ENCODE results near the gene ST3GAL4.

Gene ST3GAL4

GRCh38 chr11:126456089-126456488, 100.6 kb downstream of the ST3GAL4 start:
- DNase-seq, result no peak

DNA sequence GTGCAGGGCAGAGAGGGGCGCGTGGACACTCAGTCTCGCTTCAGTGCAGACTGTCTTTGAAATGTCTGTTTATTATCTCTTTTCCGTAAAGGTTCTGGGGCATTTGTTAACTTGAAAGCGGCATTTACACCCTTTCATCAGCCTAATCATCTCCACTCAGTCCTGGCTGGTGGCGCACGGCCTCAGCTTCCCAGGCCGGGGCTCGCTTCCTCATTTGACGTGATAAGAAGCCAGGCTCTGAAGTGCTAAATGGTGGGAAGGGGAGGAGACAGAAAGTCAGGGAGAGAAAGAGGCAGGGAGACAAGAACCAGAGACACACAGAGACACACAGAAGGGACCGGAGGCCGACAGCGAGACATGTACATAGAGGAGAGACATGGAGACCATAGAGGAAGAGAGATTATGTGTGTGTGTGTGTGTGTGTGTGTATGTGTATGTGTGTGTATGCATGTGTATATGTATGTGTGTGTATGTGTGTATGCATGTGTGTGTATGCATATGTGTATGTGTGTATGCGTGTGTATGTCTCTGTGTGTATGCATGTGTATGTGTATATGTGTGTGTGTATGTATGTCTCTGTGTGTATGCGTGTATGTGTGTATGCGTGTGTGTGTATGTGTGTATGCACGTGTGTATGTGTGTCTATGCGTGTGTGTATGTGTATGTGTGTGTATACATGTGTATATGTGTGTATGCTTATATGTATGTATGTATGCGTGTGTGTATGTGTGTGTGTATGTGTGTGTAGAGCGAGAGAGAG, 101.5 kb downstream of the ST3GAL4 start:
- no peak for DNase-seq

DNA sequence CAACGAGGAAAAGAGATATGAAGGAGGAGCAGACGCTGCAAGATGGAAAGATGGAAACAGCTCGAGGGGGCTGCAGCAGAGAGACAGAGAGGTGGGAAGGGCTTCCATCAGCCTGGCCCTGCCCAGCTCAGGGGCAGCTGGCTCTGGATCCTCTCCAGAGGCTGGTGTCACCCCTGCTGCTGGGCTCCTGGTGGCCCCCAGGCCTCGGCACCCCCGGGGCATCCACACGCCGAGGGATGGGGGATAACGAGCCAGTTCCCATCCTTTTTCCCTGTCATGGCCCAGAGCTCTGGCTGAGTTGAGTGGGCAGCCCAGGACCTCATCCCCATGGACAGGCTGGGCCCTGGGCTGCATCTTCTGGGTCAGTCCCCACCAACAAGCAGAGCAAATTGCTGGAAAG, 102.3 kb downstream of the ST3GAL4 start:
- DNase-seq, result no peak

GRCh38 chr11:126459691-126460281, 104.3 kb downstream of the ST3GAL4 start:
- no peak for DNase-seq

GRCh38 chr11:126460417-126461095, 105.1 kb downstream of the ST3GAL4 start:
- no peak for DNase-seq

- no peak for DNase-seq
Observed at GRCh38 chr11:126461096-126461440, 105.6 kb downstream of the ST3GAL4 start.

DNA sequence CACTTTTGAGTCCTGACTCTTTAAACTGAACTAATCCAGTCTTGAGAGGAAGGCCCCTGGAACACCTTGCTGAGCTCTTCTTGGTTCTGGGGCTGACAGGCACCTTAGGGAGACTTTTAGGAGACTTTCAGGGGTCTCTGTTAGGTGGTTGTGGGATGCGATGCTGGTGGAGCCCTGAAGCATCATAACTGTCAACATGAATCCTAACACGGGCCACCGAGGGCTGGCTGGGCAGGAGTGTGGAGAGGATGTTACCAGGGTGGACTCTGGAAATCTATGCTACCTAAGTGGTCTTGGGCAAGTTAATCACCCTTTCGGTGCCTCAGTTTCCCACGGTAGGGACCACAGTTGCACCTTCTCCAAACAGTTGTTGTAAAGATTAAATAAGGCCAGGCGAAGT, 106.5 kb downstream of the ST3GAL4 start:
- DNase-seq, result no peak

DNA sequence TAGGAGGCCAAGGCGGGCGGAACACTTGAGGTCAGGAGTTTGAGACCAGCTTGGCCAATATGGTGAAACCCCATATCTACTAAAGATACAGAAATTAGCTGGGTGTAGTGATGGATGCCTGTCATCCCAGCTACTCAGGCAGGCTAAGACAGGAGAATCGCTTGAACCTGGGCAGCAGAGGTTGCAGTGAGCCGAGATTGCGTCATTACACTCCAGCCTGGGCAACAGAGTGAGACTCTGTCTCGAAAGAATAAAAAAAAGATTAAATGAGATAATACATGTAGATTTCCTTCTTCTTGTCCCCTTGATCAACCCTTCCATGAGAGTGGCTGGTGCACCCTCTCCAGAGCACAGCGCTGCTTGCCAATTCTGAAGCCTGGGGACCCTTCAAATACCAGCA, 106.9 kb downstream of the ST3GAL4 start:
- DNase-seq, result no peak
